PC-3 (cell line): ENCODE measurements around the gene SNTB2.

ENCODE experiments used
- CTCF ChIP-seq: fragments of 300-600 bp; sonication (generic); conservative IDR thresholded peaks from 2 replicates; pipeline ENCODE4 v1.5.1; 2017; ENCODE audit warnings: antibody characterized with exemption, low read depth, mild to moderate bottlenecking, low read length
- EZH2 ChIP-seq: fragments of 300-600 bp; sonication (generic); IDR thresholded peaks from one replicate; pipeline ENCODE4 v1.6.1; 2017; ENCODE audit warnings: antibody characterized with exemption, mild to moderate bottlenecking, low read length; ENCODE audit not compliant: unreplicated experiment
- EZH2phosphoT487 ChIP-seq: fragments of 300-600 bp; sonication (generic); IDR thresholded peaks from 2 replicates; pipeline ENCODE4 v1.6.1; 2018; ENCODE audit warnings: mild to moderate bottlenecking, antibody characterized with exemption, low read length, borderline replicate concordance

GRCh38 chr16:69338557-69339288 is 151.8 kb downstream of the SNTB2 start:
- TF ChIP-seq CTCF (no peak), EZH2 (no peak), EZH2phosphoT487 (no peak)
